ENCODE measurements around the gene VGLL1.

DNA sequence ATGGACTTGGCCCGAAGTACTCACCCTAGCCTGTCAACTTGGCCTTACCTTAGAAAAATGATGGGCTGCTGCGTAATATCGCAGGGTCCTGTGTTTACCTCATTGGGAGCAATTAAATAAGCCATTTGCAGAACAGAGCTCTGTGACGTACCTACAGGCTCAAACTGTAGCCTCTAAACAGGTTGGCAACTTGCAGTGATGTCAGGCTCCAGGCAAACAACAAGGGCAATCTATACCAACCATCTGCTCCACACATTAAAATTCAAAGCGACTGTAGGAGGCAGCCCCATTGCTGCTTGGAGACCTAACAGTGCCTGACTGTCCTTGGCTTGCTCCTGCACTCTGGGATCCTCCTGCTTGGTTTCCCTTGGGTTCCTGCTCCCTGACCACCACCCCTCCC is 17.2 kb downstream of the VGLL1 start:
- TF ChIP-seq, protein P1, sequence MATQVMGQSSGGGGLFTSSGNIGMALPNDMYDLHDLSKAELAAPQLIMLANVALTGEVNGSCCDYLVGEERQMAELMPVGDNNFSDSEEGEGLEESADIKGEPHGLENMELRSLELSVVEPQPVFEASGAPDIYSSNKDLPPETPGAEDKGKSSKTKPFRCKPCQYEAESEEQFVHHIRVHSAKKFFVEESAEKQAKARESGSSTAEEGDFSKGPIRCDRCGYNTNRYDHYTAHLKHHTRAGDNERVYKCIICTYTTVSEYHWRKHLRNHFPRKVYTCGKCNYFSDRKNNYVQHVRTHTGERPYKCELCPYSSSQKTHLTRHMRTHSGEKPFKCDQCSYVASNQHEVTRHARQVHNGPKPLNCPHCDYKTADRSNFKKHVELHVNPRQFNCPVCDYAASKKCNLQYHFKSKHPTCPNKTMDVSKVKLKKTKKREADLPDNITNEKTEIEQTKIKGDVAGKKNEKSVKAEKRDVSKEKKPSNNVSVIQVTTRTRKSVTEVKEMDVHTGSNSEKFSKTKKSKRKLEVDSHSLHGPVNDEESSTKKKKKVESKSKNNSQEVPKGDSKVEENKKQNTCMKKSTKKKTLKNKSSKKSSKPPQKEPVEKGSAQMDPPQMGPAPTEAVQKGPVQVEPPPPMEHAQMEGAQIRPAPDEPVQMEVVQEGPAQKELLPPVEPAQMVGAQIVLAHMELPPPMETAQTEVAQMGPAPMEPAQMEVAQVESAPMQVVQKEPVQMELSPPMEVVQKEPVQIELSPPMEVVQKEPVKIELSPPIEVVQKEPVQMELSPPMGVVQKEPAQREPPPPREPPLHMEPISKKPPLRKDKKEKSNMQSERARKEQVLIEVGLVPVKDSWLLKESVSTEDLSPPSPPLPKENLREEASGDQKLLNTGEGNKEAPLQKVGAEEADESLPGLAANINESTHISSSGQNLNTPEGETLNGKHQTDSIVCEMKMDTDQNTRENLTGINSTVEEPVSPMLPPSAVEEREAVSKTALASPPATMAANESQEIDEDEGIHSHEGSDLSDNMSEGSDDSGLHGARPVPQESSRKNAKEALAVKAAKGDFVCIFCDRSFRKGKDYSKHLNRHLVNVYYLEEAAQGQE (IDR thresholded peaks at IDR 0.05) = no peak
- TF ChIP-seq FOXA1 (IDR thresholded peaks at IDR 0.05) = no peak
